ENCODE measurements around the gene SLC35D2.
A peak's percentile ranks its signal among the peaks of the same experiment; 100 is the strongest.

SLC35D2 gene

GRCh38 chr9:96383165-96383942 lies at the start of gene SLC35D2:
Gene SLC35D2, minus strand, starts transcription at chr9:96383711. Its CDS starts 77 bp downstream, at chr9:96383634.
- no peak for DNase-seq (ENCODE audit: low spot score)

GRCh38 chr9:96430377-96430776 lies 46.9 kb upstream of the SLC35D2 start:
- no peak for DNase-seq (ENCODE audit: low spot score)

- no peak for DNase-seq (ENCODE audit: low spot score)
These were observed 46.2 kb upstream of the SLC35D2 start for GRCh38 chr9:96429732-96430131.

GRCh38 chr9:96425500-96426169 lies 42.1 kb upstream of the SLC35D2 start:
- peak; percentile 16 for DNase-seq (ENCODE audit: low spot score)

GRCh38 chr9:96423985-96424336 lies 40.5 kb upstream of the SLC35D2 start:
- no peak for DNase-seq (ENCODE audit: low spot score)

- no peak for DNase-seq (ENCODE audit: low spot score)
These were observed 39.9 kb upstream of the SLC35D2 start for GRCh38 chr9:96423322-96423984.

- peak; percentile 59 for DNase-seq (ENCODE audit: low spot score)
These were observed 37.1 kb upstream of the SLC35D2 start for GRCh38 chr9:96420468-96421219.

GRCh38 chr9:96419691-96419969 lies 36.1 kb upstream of the SLC35D2 start:
- no peak for DNase-seq (ENCODE audit: low spot score)

GRCh38 chr9:96418920-96419690 lies 35.6 kb upstream of the SLC35D2 start:
- peak; percentile 62 for DNase-seq (ENCODE audit: low spot score)

- peak; percentile 95 for DNase-seq (ENCODE audit: low spot score)
These were observed 34.8 kb upstream of the SLC35D2 start, which contains the start of gene ZNF367 for GRCh38 chr9:96418083-96418919. Gene ZNF367, minus strand, starts transcription at chr9:96418370. Its CDS starts 338 bp downstream, at chr9:96418032.

GRCh38 chr9:96417661-96418082 lies 34.2 kb upstream of the SLC35D2 start:
- peak; percentile 22 for DNase-seq (ENCODE audit: low spot score)

GRCh38 chr9:96417051-96417586 lies 33.6 kb upstream of the SLC35D2 start:
- DNase-seq (ENCODE audit: low spot score) = peak; percentile 89

GRCh38 chr9:96413302-96414221 lies 30.1 kb upstream of the SLC35D2 start:
- DNase-seq (ENCODE audit: low spot score) = peak; percentile 35

- DNase-seq (ENCODE audit: low spot score) = no peak
These were observed 28.8 kb upstream of the SLC35D2 start for GRCh38 chr9:96412174-96412913.

GRCh38 chr9:96411129-96411838 lies 27.8 kb upstream of the SLC35D2 start:
- DNase-seq (ENCODE audit: low spot score) = no peak

GRCh38 chr9:96408409-96409280 lies 25.1 kb upstream of the SLC35D2 start:
- DNase-seq (ENCODE audit: low spot score) = no peak

Data from CD4-positive, alpha-beta T cell treated with Interleukin-15 for 4 hours (primary cell).